HG03103 (cell line): ENCODE measurements around the gene HSPB7.
"Not testable (repeated sequence)": the region's sequence is repeated elsewhere in the genome, so short reads cannot be mapped to it uniquely, and the experiment has no call there.

Experiments used
- ATAC-seq: cut with Tn5 transposase; IDR thresholded peaks from one replicate; pipeline ENCODE4 v1.9.1; 2021; ENCODE audit warnings: low read depth; ENCODE audit not compliant: unreplicated experiment

The HSPB7 gene

DNA sequence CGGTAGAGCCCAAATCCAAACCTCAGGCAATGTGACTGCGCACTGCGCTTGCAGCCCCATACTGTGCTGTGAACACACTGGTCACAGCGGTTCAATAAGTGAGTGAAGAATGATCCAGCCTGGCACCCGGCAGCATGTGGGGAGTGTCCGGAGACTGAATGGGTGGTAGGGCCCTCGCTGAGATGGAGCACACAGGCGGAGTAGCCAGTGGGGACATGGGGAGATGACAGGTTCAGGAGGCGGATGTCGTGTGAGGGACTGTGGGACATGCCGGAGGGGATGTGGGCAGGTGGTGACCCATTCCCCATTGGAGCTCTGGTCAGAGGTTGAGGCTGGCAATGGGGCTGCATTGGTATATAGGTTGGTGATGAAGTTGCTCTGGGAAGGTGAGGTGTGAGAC, 8.2 kb downstream of the HSPB7 start:
- no peak for ATAC-seq

DNA sequence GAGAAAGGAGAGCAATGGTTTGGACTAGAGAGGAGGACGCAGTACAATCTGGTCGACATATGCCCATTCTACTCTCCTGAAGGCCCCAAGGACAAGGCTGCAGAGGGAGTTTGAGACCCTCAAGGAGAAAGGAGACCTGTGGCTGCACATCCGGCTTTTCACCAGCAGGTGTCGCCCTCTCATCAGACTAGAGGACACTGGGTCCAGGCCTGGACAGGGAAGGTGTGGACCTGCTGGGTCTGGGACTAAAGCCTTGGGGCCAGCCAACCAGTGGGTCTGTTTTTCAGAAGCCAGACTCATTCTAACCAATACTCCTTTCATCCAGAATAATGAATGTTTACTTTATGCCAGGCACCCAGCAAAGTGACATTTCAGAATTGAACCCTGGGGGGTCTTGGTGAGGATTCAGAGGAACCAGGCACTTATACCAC, 8.8 kb downstream of the HSPB7 start:
- ATAC-seq: no peak

- no peak for ATAC-seq
Measured at GRCh38 chr1:16007671-16008341, 10.0 kb downstream of the HSPB7 start.

DNA sequence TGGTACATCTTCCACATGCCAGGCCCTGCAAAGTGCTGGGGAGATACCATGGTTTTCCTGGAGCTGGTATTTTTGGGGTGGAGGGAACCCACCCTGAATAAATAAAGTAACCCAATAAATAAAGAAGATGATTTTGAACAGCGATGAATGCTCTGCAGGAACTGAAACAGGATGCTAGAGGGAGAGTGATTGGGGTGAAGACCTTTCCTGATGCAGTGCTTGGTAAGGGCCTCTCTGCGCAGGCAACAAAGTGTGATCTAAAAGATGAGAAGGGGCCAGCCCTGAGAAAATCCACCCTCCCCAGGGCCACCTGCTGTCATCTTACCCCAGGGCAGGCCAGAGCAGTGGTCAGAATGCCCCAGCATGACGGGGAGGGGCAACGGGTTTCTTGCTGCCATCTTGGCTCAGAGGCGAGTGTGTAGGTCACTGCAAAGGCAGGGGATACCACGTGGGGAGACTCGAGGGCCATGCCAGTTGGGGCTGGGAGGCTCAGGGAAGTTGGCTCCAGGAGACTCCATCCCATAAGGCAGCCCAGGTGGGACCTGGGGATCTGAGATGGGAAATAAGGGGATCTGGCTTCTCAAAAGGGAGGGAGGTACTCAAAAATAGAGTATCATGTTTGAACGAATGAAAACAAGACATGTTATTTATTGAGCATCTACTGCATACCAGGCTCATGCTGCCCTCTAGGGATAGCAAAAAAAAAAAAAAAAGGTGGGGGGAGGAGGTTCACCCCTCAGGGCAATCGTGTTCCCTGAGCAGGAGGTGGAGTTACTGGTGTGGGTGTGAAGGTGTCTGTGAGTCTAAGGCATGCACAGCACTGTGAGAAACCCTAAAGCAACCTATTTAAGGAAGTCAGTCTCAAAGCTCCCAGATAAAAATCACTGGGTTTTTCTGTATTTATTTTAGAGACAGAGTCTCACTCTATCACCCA, 11.0 kb downstream of the HSPB7 start:
- ATAC-seq: no peak

DNA sequence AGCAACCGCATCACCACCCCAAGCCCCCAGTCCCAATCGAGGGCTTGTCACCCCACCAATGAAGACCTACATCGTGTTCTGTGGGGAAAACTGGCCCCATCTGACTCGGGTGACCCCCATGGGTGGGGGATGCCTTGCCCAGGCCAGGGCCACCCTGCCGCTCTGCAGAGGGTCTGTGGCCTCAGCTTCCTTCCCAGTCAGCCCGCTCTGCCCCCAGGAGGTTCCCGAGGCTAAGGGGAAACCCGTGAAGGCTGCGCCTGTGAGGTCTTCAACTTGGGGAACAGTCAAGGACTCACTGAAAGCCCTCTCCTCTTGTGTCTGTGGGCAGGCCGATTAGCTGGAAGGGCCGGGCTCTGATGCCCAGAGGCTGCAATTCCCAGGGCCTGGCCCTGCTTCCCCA, 11.8 kb downstream of the HSPB7 start:
- no peak for ATAC-seq

- ATAC-seq: no peak
Measured at GRCh38 chr1:16005597-16005996, 12.2 kb downstream of the HSPB7 start.

DNA sequence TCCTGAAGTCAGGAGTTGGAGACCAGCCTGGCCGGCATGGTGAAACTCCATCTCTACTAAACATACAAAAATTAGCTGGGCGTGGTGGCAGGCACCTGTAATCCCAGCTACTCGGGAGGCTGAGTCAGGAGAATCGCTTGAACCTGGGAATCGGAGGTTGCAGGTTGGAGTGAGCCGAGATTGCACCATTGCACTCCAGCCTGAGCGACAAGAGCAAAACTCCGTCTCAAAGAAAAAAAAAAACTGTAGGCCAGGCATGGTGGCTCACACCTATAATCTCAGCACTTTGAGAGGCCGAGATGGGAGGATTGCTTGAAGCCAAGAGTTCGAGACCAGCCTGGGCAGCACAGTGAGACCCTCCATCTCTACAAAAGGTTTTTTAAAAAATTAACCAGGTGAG, 16.6 kb downstream of the HSPB7 start:
- ATAC-seq: not testable (repeated sequence)

DNA sequence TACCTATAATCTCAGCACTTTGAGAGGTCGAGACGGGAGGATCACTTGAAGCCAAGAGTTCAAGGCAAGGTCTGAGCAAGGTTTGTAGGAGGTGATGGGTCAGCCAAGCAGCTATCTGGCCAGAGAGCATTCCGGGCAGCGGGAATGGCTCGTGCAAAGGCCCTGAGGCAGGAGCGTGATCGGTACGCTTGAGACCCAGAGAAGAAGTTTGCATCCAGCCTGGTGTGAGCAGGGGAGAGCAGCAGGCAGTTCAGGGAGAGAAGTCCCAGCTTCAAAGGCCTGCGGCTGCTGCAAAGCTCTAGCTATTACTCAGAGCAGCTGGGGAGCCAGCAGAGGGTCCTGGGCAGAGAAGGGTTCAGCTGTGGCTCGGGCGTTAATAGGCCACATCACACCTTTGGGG, 18.9 kb downstream of the HSPB7 start:
- ATAC-seq: no peak

DNA sequence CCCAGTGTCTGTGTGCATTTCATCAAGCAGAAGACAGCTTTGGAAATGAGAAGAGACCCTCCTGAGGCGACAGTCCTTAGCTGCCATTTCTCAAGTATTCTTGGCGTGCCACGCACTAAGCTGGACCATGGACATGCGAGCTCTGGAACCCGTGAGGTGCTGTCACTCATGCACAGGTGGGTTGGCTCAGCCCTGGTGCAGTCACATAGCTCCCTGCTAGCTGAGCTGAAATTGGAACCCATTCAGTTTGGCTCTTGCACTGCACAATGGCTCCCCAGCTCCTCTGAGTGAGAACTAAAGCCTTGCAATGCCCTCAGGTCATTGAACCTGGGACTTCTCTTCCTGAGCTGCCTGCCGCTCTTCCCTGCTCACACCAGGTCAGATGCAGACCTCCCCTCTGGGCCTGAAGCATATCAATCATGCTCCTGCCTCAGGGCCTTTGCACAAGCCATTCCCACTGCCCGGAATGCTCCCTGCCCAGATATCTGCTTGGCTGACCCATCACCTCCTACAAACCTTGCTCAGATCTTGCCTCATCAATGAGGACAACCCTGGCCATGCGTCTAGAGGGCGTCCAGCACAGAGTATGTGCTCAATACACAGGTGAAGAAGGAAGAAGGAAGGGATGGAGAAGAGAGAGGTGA, 20.1 kb downstream of the HSPB7 start:
- ATAC-seq: no peak

DNA sequence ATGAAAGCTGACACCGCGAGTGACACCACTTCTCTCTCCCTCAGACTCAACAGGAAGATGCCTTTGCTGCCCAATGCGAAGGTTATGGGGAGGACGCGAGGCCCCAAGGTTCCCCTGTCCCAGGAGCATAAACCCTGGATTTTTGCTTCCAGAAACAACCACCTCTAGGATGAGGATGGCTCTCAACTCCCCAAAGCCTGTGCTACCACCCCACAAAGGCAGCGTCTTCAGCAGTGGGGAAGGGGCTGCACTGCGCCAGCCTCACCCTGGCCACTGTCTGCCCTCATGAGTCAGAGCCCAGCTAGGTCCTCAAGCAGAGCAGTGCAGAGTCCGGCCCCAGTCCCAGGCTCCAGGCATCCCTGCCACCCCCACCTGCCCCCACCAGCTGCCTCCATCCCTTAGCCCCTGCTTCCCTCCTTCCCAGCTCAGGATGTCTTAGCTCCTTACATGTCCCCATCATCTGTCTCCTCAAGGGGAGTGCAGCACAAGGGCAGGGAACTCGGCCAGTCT, 20.7 kb downstream of the HSPB7 start:
- ATAC-seq: no peak

- ATAC-seq: no peak
Measured at GRCh38 chr1:15994590-15995351, 23.1 kb downstream of the HSPB7 start.

DNA sequence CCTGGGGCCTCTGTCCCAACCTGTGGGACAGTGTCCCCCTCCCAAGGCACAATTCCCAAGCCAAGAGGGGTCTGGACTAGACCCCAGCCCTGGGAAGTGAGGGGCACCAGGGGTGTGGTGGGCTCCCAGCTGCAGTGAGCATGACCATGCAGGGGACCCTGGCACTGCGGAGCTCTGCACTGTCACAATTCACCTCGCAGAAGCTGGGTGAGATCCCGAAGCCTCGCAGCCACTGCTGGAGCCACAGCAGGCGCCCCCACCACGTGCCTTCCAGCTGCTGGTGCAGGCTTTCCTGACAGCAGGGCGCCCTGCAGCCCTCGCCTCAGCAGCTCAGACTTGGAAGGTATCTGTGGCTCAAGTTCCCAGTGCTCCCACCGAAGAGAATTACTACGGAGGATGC, 23.8 kb downstream of the HSPB7 start:
- no peak for ATAC-seq

DNA sequence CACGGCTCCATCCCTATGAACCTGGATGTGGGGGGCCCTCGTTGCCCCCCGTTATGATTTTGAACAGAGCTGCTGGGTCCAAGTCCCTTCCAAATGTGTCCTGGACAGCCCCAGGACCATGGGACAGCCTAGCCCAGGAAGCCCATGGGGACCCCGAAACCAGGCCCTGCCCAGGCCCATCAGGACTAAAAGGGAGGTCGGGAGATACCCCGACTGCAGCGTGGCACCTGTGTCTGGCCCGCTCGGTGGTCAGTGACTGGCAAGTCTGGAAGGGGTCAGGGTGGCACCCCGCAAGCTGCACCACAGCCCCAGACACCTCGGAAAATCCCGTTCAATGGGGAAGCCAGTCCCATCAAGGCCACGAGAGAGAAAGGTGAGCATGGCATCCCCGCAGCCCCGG, 24.2 kb downstream of the HSPB7 start:
- ATAC-seq: no peak

- no peak for ATAC-seq
Measured at GRCh38 chr1:15992582-15993500, 25.0 kb downstream of the HSPB7 start.

DNA sequence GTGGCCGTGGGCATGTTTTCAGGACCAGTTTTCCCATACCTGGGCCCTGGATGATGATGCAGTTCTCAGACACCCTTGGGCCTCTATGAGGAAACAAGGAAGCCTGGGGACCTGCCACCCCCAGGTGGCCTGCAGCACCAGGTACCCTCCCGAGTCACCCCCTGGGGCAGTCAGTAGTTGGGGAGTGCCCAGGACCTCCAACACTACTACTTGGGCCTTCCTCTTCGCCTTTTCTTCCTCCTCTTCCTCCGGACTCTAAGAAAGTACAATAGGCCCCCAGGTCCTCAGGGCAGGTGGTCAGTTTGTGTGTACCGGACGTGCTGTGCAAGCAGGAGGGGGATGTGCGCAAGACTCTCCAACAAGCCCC, 25.7 kb downstream of the HSPB7 start:
- ATAC-seq: no peak

GRCh38 chr1:15991427-15992186, 26.2 kb downstream of the HSPB7 start:
- ATAC-seq: no peak

DNA sequence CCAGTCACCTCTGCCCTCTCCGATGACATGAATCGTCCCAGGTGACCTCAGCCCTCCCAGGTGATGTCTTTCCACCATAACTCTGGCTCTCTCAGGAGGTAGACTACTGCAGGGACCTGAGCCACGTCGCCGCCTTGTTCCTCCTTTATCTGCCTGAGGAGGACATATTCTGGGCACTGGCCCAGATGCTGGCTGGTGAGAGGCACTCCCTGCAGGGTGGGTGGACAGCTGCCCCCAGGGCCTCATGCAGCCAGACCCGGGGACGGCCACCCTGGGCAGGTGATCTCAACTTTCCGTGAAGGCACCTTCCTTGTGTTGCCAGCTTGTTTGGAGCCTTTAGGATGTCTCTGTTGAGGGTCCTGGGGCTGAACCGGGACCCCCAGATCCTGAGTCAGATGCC, 28.1 kb downstream of the HSPB7 start:
- ATAC-seq: no peak

DNA sequence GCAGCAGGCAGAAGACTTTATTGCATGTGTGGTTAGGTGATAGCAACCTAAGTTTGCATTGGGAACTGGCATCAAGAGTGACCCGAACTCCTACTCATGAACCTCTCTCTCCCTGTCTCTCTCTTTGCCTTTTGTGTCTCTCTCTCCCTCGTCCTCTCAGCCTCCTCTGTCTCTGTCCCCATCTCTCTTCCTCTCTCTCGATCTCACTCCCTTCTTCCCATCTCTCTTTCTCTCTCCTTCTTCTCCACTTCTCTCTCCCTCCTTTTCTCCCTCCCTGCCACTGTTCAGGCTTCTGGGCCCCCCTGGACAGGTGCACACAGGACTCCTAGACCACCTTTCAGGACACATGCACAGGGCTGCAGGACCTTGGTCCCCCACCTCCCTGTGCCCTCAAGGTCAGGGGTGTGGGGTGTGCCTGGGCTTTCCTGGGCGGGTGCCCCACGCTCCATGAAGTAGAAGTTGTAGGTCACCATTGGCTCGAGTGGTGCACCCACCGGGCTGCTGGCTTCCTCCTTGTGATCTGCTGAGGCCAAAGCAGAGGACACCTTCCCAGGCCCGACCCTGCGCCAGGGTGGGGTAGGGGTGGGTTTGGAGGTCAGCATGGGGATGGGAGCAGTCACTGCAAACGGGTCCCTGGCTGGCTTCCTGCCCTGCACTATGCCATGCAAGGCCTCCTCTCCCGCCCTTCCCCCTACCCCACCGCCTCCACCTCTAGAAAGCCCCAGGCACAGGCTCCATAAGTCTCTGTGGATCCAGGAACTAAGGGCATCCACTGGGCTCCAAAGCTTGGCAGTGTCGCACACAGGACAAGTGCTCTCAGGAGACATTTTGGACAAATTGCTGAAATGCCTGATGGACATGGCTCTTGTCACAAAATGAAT, 28.7 kb downstream of the HSPB7 start:
- no peak for ATAC-seq
